Dermis blood vessel endothelial cell (primary cell): ENCODE data around the gene TPST2. TPM values are rescaled to one million over a fixed set of nuclear protein-coding genes. Genes with fewer than 3 reads are reported as not detected.
"Not testable (repeated sequence)": the region's sequence is repeated elsewhere in the genome, so short reads cannot be mapped to it uniquely, and the experiment has no call there.

ENCODE experiments used
- DNase-seq: peaks from one replicate; pipeline ENCODE4 v3.0.0; 2010
- total RNA-seq: library from RNA; depleted of rRNA; stranded (reverse); fragments of >200 nt; gene quantifications from 2 replicates; pipeline ENCODE4 v1.2.3, GENCODE V29; 2014

The TPST2 gene
- total RNA-seq, 1 donor from 2014 or later = 131 TPM

DNA sequence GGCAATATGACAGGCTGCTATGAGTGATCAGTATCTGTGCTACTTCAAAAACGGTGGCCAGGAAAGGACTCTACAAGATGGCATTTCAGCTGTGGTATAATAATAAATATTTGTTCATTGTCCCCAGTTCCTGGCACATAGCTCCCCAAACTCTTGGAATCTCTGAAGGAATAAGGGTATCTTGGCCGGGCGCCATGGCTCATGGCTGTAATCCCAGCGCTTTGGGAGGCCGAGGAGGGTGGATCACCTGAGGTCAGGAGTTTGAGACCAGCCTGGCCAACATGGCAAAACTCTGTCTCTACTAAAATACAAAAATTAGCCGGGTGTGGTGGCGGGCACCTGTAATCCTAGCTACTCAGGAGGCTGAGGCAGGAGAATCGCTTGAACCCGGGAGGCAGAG, 61.4 kb downstream of the TPST2 start:
- DNase-seq = not testable (repeated sequence)

DNA sequence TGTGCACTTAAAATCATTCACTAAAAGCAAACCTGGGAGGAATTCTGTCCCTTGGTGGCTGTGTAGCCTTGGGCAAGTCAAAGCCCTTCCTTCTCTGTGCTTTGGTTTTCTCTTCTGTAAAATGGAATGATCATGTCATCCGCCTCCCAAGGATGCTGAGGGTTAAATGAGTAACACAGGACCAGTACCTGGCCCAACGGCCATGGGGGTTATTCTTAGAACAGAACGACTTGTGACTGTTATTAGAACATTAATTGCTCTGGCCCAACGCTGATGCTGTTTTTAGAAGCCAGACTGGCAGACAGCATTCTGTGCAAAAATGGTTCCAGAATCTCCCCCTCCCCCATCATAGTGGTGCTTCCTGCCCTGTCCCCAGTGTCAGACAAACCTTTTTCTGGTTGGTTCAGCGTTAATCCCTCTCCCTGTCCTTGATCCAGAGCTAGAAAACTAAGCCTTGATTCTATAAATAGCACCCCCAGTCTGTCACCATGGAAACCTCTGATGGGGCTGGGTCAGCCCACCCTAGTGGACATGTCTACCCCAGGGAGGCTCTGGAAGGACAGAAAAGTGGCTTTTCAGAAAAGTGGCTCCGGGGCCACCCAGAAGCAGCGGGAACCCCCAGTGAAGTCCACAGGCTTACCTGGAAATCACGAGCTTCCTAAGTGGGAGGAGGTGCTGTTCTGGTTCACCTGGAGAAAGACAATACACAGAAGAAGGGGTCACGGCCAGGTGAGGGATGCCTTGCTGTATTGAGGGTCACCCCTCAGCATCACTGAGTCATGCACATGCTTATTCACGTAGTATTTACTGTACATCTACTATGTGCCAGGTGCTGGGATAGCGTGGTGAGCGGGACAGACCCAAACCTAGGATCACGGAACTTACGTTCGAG, 62.1 kb downstream of the TPST2 start:
- no peak for DNase-seq

- no peak for DNase-seq
Measured at GRCh38 chr22:26527167-26527566, 62.8 kb downstream of the TPST2 start.

GRCh38 chr22:26525946-26526564, 63.9 kb downstream of the TPST2 start:
- no peak for DNase-seq

- DNase-seq = no peak
Measured at GRCh38 chr22:26524870-26525269, 65.1 kb downstream of the TPST2 start.

DNA sequence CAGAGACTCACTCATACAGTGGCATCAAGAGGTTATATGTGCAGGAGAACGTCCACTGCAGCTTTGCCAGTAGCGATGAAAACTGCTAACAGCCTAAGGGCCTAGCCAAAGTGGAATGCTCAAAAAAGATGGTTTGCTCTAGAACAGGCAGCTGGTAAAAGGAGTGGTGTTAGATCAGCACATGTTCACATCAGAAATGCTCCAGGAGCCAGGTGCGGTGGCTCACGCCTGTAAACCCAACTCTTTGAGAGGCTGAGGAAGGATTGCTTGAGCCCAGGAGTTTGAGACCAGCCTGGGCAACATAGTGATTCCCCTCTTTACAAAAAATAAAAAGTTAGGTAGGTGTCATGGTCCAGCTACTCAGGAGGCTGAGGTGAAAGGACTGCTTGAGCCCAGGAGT, 67.3 kb downstream of the TPST2 start:
- no peak for DNase-seq

DNA sequence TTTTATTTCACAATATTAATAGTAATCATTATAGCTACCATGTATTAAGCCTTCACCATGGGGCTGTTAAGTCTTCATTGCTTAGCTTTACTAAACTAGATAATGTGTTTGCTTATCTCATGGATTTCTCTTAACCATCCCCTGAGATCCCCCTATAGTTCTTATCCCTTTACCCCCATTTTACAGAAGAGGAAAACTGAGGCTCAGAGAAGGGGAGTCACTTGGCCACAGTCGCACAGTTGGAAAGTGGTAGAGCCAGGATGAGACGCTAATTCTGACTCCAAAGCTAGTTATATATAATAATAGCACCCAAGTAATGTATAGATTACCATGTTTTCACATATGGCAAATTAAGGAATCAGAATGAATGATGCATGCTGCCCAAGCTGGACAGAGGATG, 67.9 kb downstream of the TPST2 start:
- DNase-seq = no peak

DNA sequence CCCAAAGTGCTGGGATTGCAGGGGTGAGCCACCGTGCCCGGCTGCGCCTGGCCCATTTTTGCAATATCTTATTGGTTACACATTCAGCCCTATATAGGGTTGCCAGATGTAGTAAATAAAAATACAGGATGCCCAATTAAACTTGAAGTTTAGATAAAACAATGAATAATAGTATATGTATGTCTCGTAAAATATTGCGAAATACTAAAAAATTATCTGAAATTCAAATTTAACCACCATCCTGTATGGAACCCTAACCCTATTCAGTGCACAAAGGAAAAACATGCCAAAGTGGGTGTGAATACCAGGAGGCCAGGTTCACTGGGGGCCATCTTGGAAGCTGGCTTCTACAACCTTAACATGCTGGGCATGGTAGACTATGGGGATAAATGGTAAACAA, 72.5 kb downstream of the TPST2 start:
- no peak for DNase-seq

GRCh38 chr22:26516503-26516902, 73.4 kb downstream of the TPST2 start:
- DNase-seq = no peak

- no peak for DNase-seq
Measured at GRCh38 chr22:26515931-26516330, 74.0 kb downstream of the TPST2 start.

GRCh38 chr22:26514419-26515161, 75.3 kb downstream of the TPST2 start:
- no peak for DNase-seq

DNA sequence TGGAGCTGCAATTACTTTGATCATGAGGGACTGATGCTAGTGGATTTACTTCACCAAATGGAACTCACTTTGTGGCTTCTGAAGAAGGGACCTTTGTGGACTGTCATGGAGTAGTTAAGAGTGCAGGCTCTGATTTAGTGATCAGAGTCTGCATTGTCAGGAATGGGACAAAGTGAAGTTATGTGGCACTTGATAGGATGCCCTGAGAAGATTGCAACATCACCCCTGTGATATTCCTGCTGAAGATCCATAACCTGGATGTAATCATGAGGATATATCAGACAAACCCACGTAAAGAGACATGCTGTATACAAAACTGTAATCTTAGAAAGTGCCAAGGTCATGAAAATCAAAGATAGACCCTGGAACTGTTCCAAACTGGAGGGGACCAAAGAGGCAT, 76.1 kb downstream of the TPST2 start:
- no peak for DNase-seq

DNA sequence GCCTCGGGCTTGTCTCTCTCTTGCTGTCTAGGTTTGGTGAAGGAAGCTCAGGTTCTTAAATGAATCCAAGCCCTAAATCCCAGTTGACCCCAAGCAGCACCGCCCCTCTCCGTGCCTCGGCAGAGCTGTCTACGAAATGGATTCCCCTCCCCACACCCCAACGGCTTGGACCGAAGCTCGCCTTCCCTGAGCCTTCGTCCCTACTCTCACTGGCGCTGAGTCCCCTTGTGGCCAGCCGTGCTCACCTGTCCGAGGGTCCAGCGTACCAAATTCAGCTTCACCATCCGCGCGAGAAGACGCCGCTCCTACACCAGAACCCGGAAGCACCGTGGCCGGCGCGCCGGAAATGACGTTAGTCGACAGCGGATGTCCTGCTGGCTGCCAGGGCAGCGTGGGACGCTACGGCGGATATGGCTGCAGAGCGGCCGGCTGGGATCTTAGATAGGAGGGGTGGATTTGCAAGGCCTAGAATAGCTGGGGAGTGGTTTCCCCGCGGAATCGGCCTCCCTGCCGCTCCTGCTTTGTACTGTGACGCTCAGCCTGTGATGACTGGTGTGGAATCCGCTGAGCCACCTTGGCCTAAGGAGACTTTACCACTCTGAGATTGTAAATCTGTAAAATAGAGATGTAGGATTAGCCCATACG, 77.7 kb downstream of the TPST2 start, which contains the start of gene TFIP11:
Gene TFIP11, minus strand, starts transcription at position 325 of the 645 bp plus-strand sequence. CDS start 2,201 bp downstream, outside the sequence.
- DNase-seq = peak; percentile 97

DNA sequence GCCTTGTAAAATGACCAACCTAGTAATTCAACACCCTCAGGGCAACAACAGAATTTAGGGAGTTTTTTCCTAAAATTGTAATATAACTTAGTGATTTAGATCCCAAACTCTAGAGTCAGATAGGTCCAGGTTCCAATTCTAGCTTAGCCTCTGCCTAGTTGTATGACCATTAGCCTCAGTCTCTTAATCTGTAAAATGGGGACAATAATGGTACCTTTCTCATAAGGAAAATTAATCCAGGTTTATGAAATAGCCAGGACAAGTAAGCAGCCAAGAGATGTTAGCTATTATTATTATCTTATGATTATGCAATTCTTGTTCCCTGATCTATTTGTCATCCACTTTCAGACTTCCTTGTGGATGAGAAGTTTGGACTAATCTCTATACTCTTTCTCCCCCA, 81.8 kb downstream of the TPST2 start:
- DNase-seq = no peak

- no peak for DNase-seq
Measured at GRCh38 chr22:26503758-26504157, 86.2 kb downstream of the TPST2 start.

- peak; percentile 75 for DNase-seq
Measured at GRCh38 chr22:26502688-26503561, 87.0 kb downstream of the TPST2 start.

- DNase-seq = no peak
Measured at GRCh38 chr22:26501996-26502395, 87.9 kb downstream of the TPST2 start.

DNA sequence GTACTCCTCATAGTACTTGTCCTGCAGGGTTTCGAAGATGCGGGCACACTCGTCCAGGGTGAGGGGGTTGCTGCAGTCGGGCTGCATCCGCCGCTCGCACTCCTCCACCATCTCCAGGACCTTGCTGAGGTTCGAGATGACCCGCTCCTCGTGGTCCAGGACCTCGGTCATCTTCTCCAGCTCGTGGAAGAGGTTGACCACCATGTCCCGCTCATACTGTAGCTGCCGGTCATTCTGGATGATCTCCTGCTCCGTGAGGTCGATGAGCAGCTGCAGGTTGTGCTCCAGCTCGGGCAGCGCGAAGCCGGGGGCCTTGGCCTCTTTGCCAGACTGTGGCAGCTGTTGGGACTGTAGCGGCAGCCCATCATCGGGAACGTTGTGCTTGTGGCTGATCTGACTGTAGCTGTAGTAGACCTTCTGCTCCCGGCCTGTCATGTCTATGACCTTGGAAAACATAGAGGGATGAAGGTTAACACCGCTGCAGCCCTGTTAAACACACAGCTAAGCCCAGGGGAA, 90.7 kb downstream of the TPST2 start:
- no peak for DNase-seq

GRCh38 chr22:26496456-26496855, 93.5 kb downstream of the TPST2 start:
- no peak for DNase-seq

GRCh38 chr22:26494506-26494905, 95.4 kb downstream of the TPST2 start:
- no peak for DNase-seq

DNA sequence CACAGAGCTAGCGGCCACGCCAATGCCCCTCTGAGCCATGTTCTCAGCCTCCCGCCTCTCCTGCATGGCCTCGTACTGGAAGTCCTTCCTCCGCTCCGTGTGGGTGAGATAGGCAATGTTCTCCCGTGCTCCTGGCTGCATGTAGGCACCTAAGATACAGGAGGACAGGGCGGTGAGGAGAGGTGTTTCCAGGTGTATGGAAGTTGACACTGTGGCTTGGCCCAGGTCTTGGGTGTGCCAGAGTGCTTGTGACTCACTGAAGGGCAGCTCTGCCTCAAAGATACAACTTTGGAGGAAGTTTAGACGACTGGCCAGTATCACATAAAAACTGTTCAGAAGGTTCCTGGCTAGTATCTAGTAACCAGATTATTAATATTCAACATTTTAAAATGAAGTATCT, 97.7 kb downstream of the TPST2 start:
- DNase-seq = no peak
